Hepatocyte (in vitro differentiated cells): ENCODE measurements around the gene C13orf42. TPM values are rescaled to one million over a fixed set of nuclear protein-coding genes. Genes with fewer than 3 reads are reported as not detected.

ENCODE experiments used
- DNase-seq: peaks from one replicate; pipeline ENCODE4 v3.0.0-alpha.2; 2016; ENCODE audit warnings: low spot score
- H2AFZ ChIP-seq: fragments of 200-600 bp; sonication (generic); 2 replicates; pipeline ENCODE4 v1.6.0; 2016; ENCODE audit warnings: antibody characterized with exemption, mild to moderate bottlenecking
- H3K27ac ChIP-seq: fragments of 200-600 bp; sonication (generic); 2 replicates; pipeline ENCODE4 v1.5.1; 2016; ENCODE audit warnings: mild to moderate bottlenecking
- H3K27me3 ChIP-seq: fragments of 200-600 bp; sonication (generic); 2 replicates; pipeline ENCODE4 v1.6.1; 2016
- H3K36me3 ChIP-seq: fragments of 200-600 bp; sonication (generic); replicated peaks from 2 replicates; pipeline ENCODE4 v1.5.1; 2016; ENCODE audit warnings: low read depth; ENCODE audit not compliant: insufficient read depth
- H3K4me1 ChIP-seq: fragments of 200-600 bp; sonication (generic); 2 replicates; pipeline ENCODE4 v1.5.1; 2016; ENCODE audit warnings: mild to moderate bottlenecking, moderate library complexity; ENCODE audit not compliant: insufficient read depth
- H3K4me2 ChIP-seq: fragments of 200-600 bp; sonication (generic); 2 replicates; pipeline ENCODE4 v1.6.0; 2016
- H3K4me3 ChIP-seq: fragments of 200-600 bp; sonication (generic); 2 replicates; pipeline ENCODE4 v1.5.1; 2016; ENCODE audit warnings: mild to moderate bottlenecking
- H3K79me2 ChIP-seq: fragments of 200-600 bp; sonication (generic); 2 replicates; pipeline ENCODE4 v1.6.0; 2017; ENCODE audit warnings: mild to moderate bottlenecking
- H3K9me2 ChIP-seq: fragments of 200-600 bp; sonication (generic); replicated peaks from 2 replicates; pipeline ENCODE4 v1.6.0; 2017; ENCODE audit warnings: mild to moderate bottlenecking; ENCODE audit not compliant: insufficient read depth
- H3K9me3 ChIP-seq: fragments of 200-600 bp; sonication (generic); 2 replicates; pipeline ENCODE4 v1.5.1; 2016; ENCODE audit warnings: low read depth, mild to moderate bottlenecking
- H4K20me1 ChIP-seq: fragments of 200-600 bp; sonication (generic); 2 replicates; pipeline ENCODE4 v1.6.0; 2016; ENCODE audit warnings: mild to moderate bottlenecking; ENCODE audit not compliant: insufficient read depth, poor library complexity, severe bottlenecking
- CTCF ChIP-seq: fragments of 200-600 bp; sonication (generic); IDR thresholded peaks from 2 replicates; pipeline ENCODE4 v1.5.1; 2016; ENCODE audit warnings: antibody characterized with exemption, mild to moderate bottlenecking; ENCODE audit not compliant: poor library complexity
- EZH2 ChIP-seq: fragments of 200-600 bp; sonication (generic); IDR thresholded peaks from 2 replicates; pipeline ENCODE4 v1.6.1; 2016; ENCODE audit warnings: antibody characterized with exemption, mild to moderate bottlenecking, borderline replicate concordance
- EZH2phosphoT487 ChIP-seq: fragments of 200-600 bp; sonication (generic); IDR thresholded peaks from one replicate; pipeline ENCODE4 v1.6.1; 2018; ENCODE audit warnings: antibody characterized with exemption, mild to moderate bottlenecking, low read depth, moderate library complexity; ENCODE audit not compliant: unreplicated experiment, severe bottlenecking
- WGBS: methylation state at CpG from one replicate; pipeline ENCODE4 v1.1.6; 2016; ENCODE audit warnings: low lambda C conversion rate; ENCODE audit errors: missing lambda C conversion rate; 5-methylcytosine and 5-hydroxymethylcytosine counted together
- polyA plus RNA-seq: library from polyadenylated mRNA; unstranded; fragments of >200 nt; fragmentation: Nextera tagmentation; extraction: Ambion mirVana; gene quantifications from 2 replicates; pipeline ENCODE4 v1.2.1, GENCODE V29; 2016
- total RNA-seq: library from RNA; depleted of rRNA; stranded (reverse); fragments of >200 nt; gene quantifications from 2 replicates; pipeline ENCODE4 v1.2.3, GENCODE V29; 2014

Gene C13orf42
- total and polyA plus RNA-seq, 2 experiments from 2014 or later = not detected

- no peak overlapping the region for H3K4me2 ChIP-seq
- DNase-seq = peak; percentile 19
- no peak overlapping the region for H2AFZ ChIP-seq
- H3K9me3 ChIP-seq = no peaks in the 10 kb centered on the region
- WGBS = 86% methylated on average over 13 of the region's 13 CpGs
- no peak overlapping the region for H3K4me3 ChIP-seq
- H3K27ac ChIP-seq = no peak overlapping the region
- H4K20me1 ChIP-seq = no peaks in the 10 kb centered on the region
- no peaks in the 10 kb centered on the region for H3K27me3 ChIP-seq
- H3K4me1 ChIP-seq = no peaks in the 10 kb centered on the region
- TF ChIP-seq CTCF = no peak
- no peak for TF ChIP-seq EZH2phosphoT487
- no peak for TF ChIP-seq EZH2
- no peaks in the 10 kb centered on the region for H3K36me3 ChIP-seq
- no peaks in the 10 kb centered on the region for H3K79me2 ChIP-seq
- no peaks in the 10 kb centered on the region for H3K9me2 ChIP-seq
These were observed 66.9 kb downstream of the C13orf42 start for GRCh38 chr13:51044023-51044665.

- no peak overlapping the region for H3K27ac ChIP-seq
- no peaks in the 10 kb centered on the region for H4K20me1 ChIP-seq
- WGBS = 81% methylated on average over 5 of the region's 5 CpGs
- no peak overlapping the region for H3K4me3 ChIP-seq
- no peaks in the 10 kb centered on the region for H3K36me3 ChIP-seq
- TF ChIP-seq CTCF (no peak), EZH2 (no peak), EZH2phosphoT487 (no peak)
- DNase-seq = no peak
- no peak overlapping the region for H3K4me2 ChIP-seq
- no peaks in the 10 kb centered on the region for H3K9me2 ChIP-seq
- H3K9me3 ChIP-seq = no peaks in the 10 kb centered on the region
- H2AFZ ChIP-seq = no peak overlapping the region
- no peaks in the 10 kb centered on the region for H3K27me3 ChIP-seq
- no peaks in the 10 kb centered on the region for H3K79me2 ChIP-seq
- H3K4me1 ChIP-seq = no peaks in the 10 kb centered on the region
These were observed 67.8 kb downstream of the C13orf42 start for GRCh38 chr13:51043310-51043709.

- no peak for TF ChIP-seq CTCF
- no peak for TF ChIP-seq EZH2phosphoT487
- no peak for TF ChIP-seq EZH2
- H3K4me1 ChIP-seq = no peaks in the 10 kb centered on the region
- H3K9me3 ChIP-seq = no peaks in the 10 kb centered on the region
- H3K4me3 ChIP-seq = no peak overlapping the region
- H3K27ac ChIP-seq = no peak overlapping the region
- H3K79me2 ChIP-seq = no peaks in the 10 kb centered on the region
- no peak overlapping the region for H3K4me2 ChIP-seq
- no peak for DNase-seq
- H2AFZ ChIP-seq = no peak overlapping the region
- H3K9me2 ChIP-seq = no peaks in the 10 kb centered on the region
- no peaks in the 10 kb centered on the region for H3K36me3 ChIP-seq
- no peaks in the 10 kb centered on the region for H4K20me1 ChIP-seq
- H3K27me3 ChIP-seq = no peaks in the 10 kb centered on the region
- WGBS = 71% methylated on average over 5 of the region's 5 CpGs
These were observed 69.4 kb downstream of the C13orf42 start for GRCh38 chr13:51041710-51042109.
